K562 (cell line): Measurements from ENCODE around the gene UMAD1.

ENCODE experiments used
- ATF6 ChIP-seq: sonication (generic); formaldehyde crosslinking; IDR thresholded peaks from 2 replicates; pipeline ENCODE4 v1.4.0; 2020; ENCODE audit warnings: mild to moderate bottlenecking, missing genetic modification reagents
- CBX5 ChIP-seq: IDR thresholded peaks from 2 replicates; pipeline ENCODE4 v1.6.1; 2014; ENCODE audit warnings: low read depth, borderline replicate concordance
- CTCF ChIP-seq, 3 experiments: IDR thresholded peaks in 2 of 3; conservative IDR thresholded peaks in 1 of 3; 2 replicates each; pipeline ENCODE4 v1.5.1; 2011 to 2012; ENCODE audit warnings: low read length in 3 of 3, mild to moderate bottlenecking in 3 of 3, control low read depth in 2 of 3, improper control_type of control experiment in 1 of 3, inconsistent platforms in 1 of 3, low read depth in 1 of 3, mixed read lengths in 1 of 3, moderate library complexity in 1 of 3; ENCODE audit not compliant: insufficient read depth in 2 of 3
- ESRRA ChIP-seq: fragments of 450-650 bp; IDR thresholded peaks from 2 replicates; pipeline ENCODE4 v1.6.1; 2014; ENCODE audit warnings: low read depth, mild to moderate bottlenecking, moderate library complexity, borderline replicate concordance
- MAFK ChIP-seq: IDR thresholded peaks from 2 replicates; pipeline ENCODE4 v1.6.1; 2011; ENCODE audit warnings: low read length, improper control_type of control experiment
- PCBP1 ChIP-seq: fragments of 200-400 bp; formaldehyde crosslinking; IDR thresholded peaks from 2 replicates; pipeline ENCODE4 v1.6.1; 2018; ENCODE audit warnings: mild to moderate bottlenecking, low read depth, low read length; ENCODE audit not compliant: poor library complexity, severe bottlenecking
- RAD21 ChIP-seq, 2 experiments: fragments of 250-450 bp in 1 of 2; fragments of 450-650 bp in 1 of 2; sonication (Bioruptor Pico) in 1 of 2; formaldehyde crosslinking in 1 of 2; IDR thresholded peaks in 1 of 2; conservative IDR thresholded peaks in 1 of 2; 2 replicates each; pipeline versions ENCODE4 v1.4.0 to v1.8.0; 2020 to 2022; ENCODE audit warnings: mild to moderate bottlenecking in 2 of 2, moderate library complexity in 1 of 2
- USF1 ChIP-seq: sonication (generic); formaldehyde crosslinking; IDR thresholded peaks from 2 replicates; pipeline ENCODE4 v1.9.0; 2022; ENCODE audit warnings: mild to moderate bottlenecking, missing genetic modification reagents
- ZNF75A ChIP-seq: fragments of 450-650 bp; formaldehyde crosslinking; IDR thresholded peaks from 2 replicates; pipeline ENCODE4 v1.4.0; 2020; ENCODE audit warnings: mild to moderate bottlenecking

GRCh38 chr7:7851381-7851780 is 210.8 kb downstream of the UMAD1 start:
- TF ChIP-seq ZNF75A (CRISPR knock-in tag) (no peak), ATF6 (CRISPR knock-in tag) (no peak), CBX5 (no peak), PCBP1 (no peak), CTCF (IDR thresholded peaks at IDR 0.05 in 2 of 3, conservative IDR thresholded peaks at IDR 0.05 in 1 of 3; ENCODE audit: insufficient read depth in 2 of 3, low read depth in 1 of 3, low read length in 3 of 3) (no peak), ESRRA (no peak), USF1 (no peak), RAD21 (CRISPR knock-in tag; conservative IDR thresholded peaks at IDR 0.05 in 1 of 2, IDR thresholded peaks at IDR 0.05 in 1 of 2) (no peak), MAFK (no peak)
